ENCODE results near the gene PACRG. TPM values are rescaled to one million over a fixed set of nuclear protein-coding genes. Genes with fewer than 3 reads are reported as not detected.

The PACRG gene
- total RNA-seq, 1 experiment from 2014 or later = 0.26 TPM

DNA sequence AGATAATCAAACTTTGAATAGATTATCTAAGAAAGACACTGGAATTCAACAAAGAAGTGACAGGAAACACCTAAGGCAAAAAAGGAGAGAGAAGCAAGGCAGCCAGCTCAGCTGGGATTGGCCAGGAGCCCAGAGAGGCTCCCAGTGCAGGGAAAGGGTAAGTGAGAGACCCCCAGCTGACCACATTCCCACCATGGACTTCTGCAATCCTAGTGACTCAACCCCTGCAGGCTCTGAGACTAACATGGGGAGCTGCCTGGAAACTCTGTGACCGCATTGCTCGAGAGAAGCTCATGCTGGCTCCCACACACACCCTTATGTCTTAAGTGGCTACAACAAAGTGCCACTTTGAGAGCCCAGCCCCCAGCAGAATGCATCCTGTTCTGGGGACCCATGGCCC, 215.1 kb downstream of the PACRG start:
- Histone ChIP-seq H3K27me3 (ENCODE audit: insufficient read depth, low read length) (no peaks in the 10 kb centered on the region), H4K20me1 (ENCODE audit: control insufficient read depth, insufficient read depth, insufficient read length) (no peaks in the 10 kb centered on the region), H4K5ac (ENCODE audit: insufficient read length, low read depth, low read length) (no peak overlapping the region), H3K27ac (ENCODE audit: insufficient read length, low read depth, low read length) (no peak overlapping the region), H2BK15ac (ENCODE audit: low read depth, low read length) (no peak overlapping the region), H3K23ac (ENCODE audit: insufficient read length, low read depth, low read length) (no peak overlapping the region), H3K4me2 (ENCODE audit: insufficient read depth, insufficient read length, low read length) (no peak overlapping the region), H3T11ph (ENCODE audit: low read length) (no peak overlapping the region), H3K79me2 (ENCODE audit: insufficient read depth, low read length) (no peaks in the 10 kb centered on the region), H4K91ac (ENCODE audit: insufficient read length, low read depth, low read length) (no peak overlapping the region), H3K9me3 (ENCODE audit: control insufficient read depth, low read depth, low read length) (no peaks in the 10 kb centered on the region), H3K4ac (ENCODE audit: low read depth, low read length) (no peak overlapping the region), H3K9ac (ENCODE audit: extremely low read depth, insufficient read length, low read length) (no peak overlapping the region), H2BK120ac (ENCODE audit: low read depth, low read length, poor library complexity, severe bottlenecking) (no peak overlapping the region), H3K56ac (ENCODE audit: insufficient read length, low read depth, low read length) (no peak overlapping the region), H2BK20ac (ENCODE audit: low read depth, low read length, poor library complexity, severe bottlenecking) (no peak overlapping the region), H3K14ac (ENCODE audit: insufficient read depth, low read length) (no peak overlapping the region), H3K23me2 (ENCODE audit: insufficient read length, low read depth, low read length, poor library complexity, severe bottlenecking) (no peaks in the 10 kb centered on the region), H2AFZ (ENCODE audit: low read length) (no peak overlapping the region), H2AK5ac (ENCODE audit: insufficient read length, low read length) (no peak overlapping the region), H2BK5ac (ENCODE audit: insufficient read length, low read length) (no peak overlapping the region), H3K18ac (ENCODE audit: insufficient read length, low read depth, low read length) (no peak overlapping the region), H3K79me1 (ENCODE audit: insufficient read depth, low read depth, low read length, poor library complexity, severe bottlenecking) (no peaks in the 10 kb centered on the region), H3K4me1 (ENCODE audit: insufficient read depth, low read length) (no peaks in the 10 kb centered on the region; the same call in 1 of the 2 replicates), H2BK12ac (ENCODE audit: insufficient read length, low read depth, low read length) (no peak overlapping the region), H4K8ac (replicated peaks; ENCODE audit: insufficient read length, low read depth, low read length) (no peak overlapping the region)
- TF ChIP-seq, protein P1, sequence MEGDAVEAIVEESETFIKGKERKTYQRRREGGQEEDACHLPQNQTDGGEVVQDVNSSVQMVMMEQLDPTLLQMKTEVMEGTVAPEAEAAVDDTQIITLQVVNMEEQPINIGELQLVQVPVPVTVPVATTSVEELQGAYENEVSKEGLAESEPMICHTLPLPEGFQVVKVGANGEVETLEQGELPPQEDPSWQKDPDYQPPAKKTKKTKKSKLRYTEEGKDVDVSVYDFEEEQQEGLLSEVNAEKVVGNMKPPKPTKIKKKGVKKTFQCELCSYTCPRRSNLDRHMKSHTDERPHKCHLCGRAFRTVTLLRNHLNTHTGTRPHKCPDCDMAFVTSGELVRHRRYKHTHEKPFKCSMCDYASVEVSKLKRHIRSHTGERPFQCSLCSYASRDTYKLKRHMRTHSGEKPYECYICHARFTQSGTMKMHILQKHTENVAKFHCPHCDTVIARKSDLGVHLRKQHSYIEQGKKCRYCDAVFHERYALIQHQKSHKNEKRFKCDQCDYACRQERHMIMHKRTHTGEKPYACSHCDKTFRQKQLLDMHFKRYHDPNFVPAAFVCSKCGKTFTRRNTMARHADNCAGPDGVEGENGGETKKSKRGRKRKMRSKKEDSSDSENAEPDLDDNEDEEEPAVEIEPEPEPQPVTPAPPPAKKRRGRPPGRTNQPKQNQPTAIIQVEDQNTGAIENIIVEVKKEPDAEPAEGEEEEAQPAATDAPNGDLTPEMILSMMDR (conservative IDR thresholded peaks at IDR 0.05) = no peak
- WGBS (ENCODE audit: extremely low coverage, insufficient read length, low lambda C conversion rate) = no CpG with 5 or more reads among the region's 2 CpGs
- H3K4me3 Mint-ChIP-seq = no peak overlapping the region
- H3K4me1 Mint-ChIP-seq = peaks cover 7 to 11% of the 10 kb centered on the region in 2 experiments
- DNase-seq = no peak
- H3K9me3 Mint-ChIP-seq = peaks cover 0 to 4% of the 10 kb centered on the region in 2 experiments; a peak in 1 of 5 replicates
- no peaks in the 10 kb centered on the region for H3K27me3 Mint-ChIP-seq (ENCODE audit: low read depth)
- H3K36me3 Mint-ChIP-seq (ENCODE audit: insufficient read depth in 1 of 3, low read depth in 3 of 3) = no peaks in the 10 kb centered on the region
- 0 out of 7 replicates have a peak overlapping the region, but pooled peaks of 1 of the 3 experiments have one; percentile 13 for H3K27ac Mint-ChIP-seq
